Measurements from ENCODE around the gene PAM. TPM values are rescaled to one million over a fixed set of nuclear protein-coding genes. Genes with fewer than 3 reads are reported as not detected.

PAM gene
- total RNA-seq, 1 experiment from 2014 or later = 190 TPM

- Histone ChIP-seq H3K9me3 (ENCODE audit: low read depth, low read length, poor library complexity, severe bottlenecking) (no peaks in the 10 kb centered on the region), H3K4me3 (ENCODE audit: low read depth, low read length, poor library complexity, severe bottlenecking) (no peak overlapping the region), H3K27me3 (replicated peaks; ENCODE audit: insufficient read depth, low read depth, low read length, poor library complexity) (no peaks in the 10 kb centered on the region), H3K36me3 (ENCODE audit: insufficient read depth, low read length, poor library complexity, severe bottlenecking) (no peaks in the 10 kb centered on the region), H3K27ac (ENCODE audit: low read depth, low read length, poor library complexity, severe bottlenecking) (no peak overlapping the region), H3K4me1 (ENCODE audit: insufficient read depth, low read length, poor library complexity, severe bottlenecking) (peaks cover 17% of the 10 kb centered on the region)
- intact Hi-C loops (cut with micrococcal nuclease; ENCODE audit: unreplicated experiment) = no loop called here
- no peak for DNase-seq (ENCODE audit: low spot score)
- TF ChIP-seq CTCF (conservative IDR thresholded peaks at IDR 0.05; ENCODE audit: low read depth, low read length) (no peak), EZH2 (IDR thresholded peaks at IDR 0.05; ENCODE audit: borderline replicate concordance, low read depth, low read length, poor library complexity, severe bottlenecking) (no peak)
- ChIA-PET CTCF (no interaction called here), POLR2A (ENCODE audit: low non-redundant PET) (no interaction called here)
- no TSS peak for BruUV-seq (replicated peaks)
Measured at GRCh38 chr5:102718819-102719218, 36.3 kb upstream of the PAM start.

DNA sequence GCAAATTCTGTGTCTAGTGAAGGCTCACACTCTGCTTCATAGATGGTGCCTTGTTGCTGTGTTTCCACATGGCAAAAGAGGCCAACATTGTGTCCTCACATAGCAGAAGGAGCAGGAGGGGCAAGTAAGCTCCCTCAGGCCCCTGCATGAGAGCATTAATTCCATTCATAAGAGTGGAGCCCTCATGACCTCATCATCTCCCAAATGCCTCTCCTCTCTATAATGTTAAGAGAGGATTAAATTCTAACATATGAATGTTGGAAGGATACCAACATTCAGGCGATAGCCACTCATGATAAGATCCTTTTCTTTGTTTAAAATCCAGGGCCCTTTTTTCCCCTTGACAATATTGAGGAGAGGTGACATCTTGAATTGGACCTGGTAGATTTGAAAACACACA is 35.2 kb upstream of the PAM start:
- TF ChIP-seq EZH2 (IDR thresholded peaks at IDR 0.05; ENCODE audit: borderline replicate concordance, low read depth, low read length, poor library complexity, severe bottlenecking) (no peak), CTCF (conservative IDR thresholded peaks at IDR 0.05; ENCODE audit: low read depth, low read length) (no peak)
- DNase-seq (ENCODE audit: low spot score) = peak; percentile 14
- no TSS peak for BruUV-seq (replicated peaks)
- intact Hi-C loops (cut with micrococcal nuclease; ENCODE audit: unreplicated experiment) = no loop called here
- Histone ChIP-seq H3K27ac (ENCODE audit: low read depth, low read length, poor library complexity, severe bottlenecking) (no peak overlapping the region), H3K9me3 (ENCODE audit: low read depth, low read length, poor library complexity, severe bottlenecking) (no peaks in the 10 kb centered on the region), H3K4me1 (ENCODE audit: insufficient read depth, low read length, poor library complexity, severe bottlenecking) (peaks cover 15% of the 10 kb centered on the region), H3K4me3 (ENCODE audit: low read depth, low read length, poor library complexity, severe bottlenecking) (no peak overlapping the region), H3K36me3 (ENCODE audit: insufficient read depth, low read length, poor library complexity, severe bottlenecking) (no peaks in the 10 kb centered on the region), H3K27me3 (replicated peaks; ENCODE audit: insufficient read depth, low read depth, low read length, poor library complexity) (no peaks in the 10 kb centered on the region)
- ChIA-PET POLR2A (ENCODE audit: low non-redundant PET) (no interaction called here), CTCF (no interaction called here)

DNA sequence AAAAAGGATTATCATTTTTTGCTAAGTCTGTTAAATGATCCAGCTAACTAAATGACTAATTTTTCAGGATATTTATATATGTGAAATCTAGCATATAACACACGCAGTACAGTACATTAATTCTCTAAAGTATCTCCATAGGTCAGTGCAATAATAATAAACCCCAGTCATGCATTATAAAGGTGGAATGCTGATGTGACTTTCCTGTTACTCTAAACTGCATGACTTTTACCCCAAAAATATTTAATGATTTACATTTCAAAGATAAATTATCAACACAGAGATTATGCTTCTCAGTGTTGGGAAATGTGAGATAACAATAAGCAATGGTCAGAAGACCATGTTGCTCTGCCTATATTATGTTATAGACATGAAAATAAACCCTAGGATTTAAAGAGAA is 34.1 kb upstream of the PAM start:
- BruUV-seq (replicated peaks) = no TSS peak
- H3K27ac ChIP-seq (ENCODE audit: low read depth, low read length, poor library complexity, severe bottlenecking) = no peak overlapping the region
- no peak for TF ChIP-seq EZH2 (IDR thresholded peaks at IDR 0.05; ENCODE audit: borderline replicate concordance, low read depth, low read length, poor library complexity, severe bottlenecking)
- TF ChIP-seq CTCF (conservative IDR thresholded peaks at IDR 0.05; ENCODE audit: low read depth, low read length) = no peak
- no peaks in the 10 kb centered on the region for H3K36me3 ChIP-seq (ENCODE audit: insufficient read depth, low read length, poor library complexity, severe bottlenecking)
- DNase-seq (ENCODE audit: low spot score) = no peak
- no peak overlapping the region for H3K4me3 ChIP-seq (ENCODE audit: low read depth, low read length, poor library complexity, severe bottlenecking)
- POLR2A ChIA-PET (ENCODE audit: low non-redundant PET) = no interaction called here
- intact Hi-C loops (cut with micrococcal nuclease; ENCODE audit: unreplicated experiment) = no loop called here
- CTCF ChIA-PET = no interaction called here
- no peaks in the 10 kb centered on the region for H3K9me3 ChIP-seq (ENCODE audit: low read depth, low read length, poor library complexity, severe bottlenecking)
- no peaks in the 10 kb centered on the region for H3K27me3 ChIP-seq (replicated peaks; ENCODE audit: insufficient read depth, low read depth, low read length, poor library complexity)
- peaks cover 12% of the 10 kb centered on the region for H3K4me1 ChIP-seq (ENCODE audit: insufficient read depth, low read length, poor library complexity, severe bottlenecking)

All from A673 (cell line).